GDM1 (cell line): ENCODE data around the gene FYN.

Source experiments
- DNase-seq: peaks from one replicate; lab custom pipeline; 2025; lab: John Stamatoyannopoulos, UW

FYN gene

GRCh38 chr6:111725446-111726112, 147.7 kb downstream of the FYN start:
- DNase-seq: no peak

- DNase-seq: no peak
Measured at GRCh38 chr6:111724505-111724904, 148.7 kb downstream of the FYN start.

GRCh38 chr6:111724039-111724438, 149.2 kb downstream of the FYN start:
- no peak for DNase-seq

GRCh38 chr6:111723412-111723970, 149.8 kb downstream of the FYN start:
- no peak for DNase-seq

GRCh38 chr6:111722179-111722731, 151.0 kb downstream of the FYN start:
- DNase-seq: no peak

GRCh38 chr6:111721753-111722154, 151.5 kb downstream of the FYN start:
- peak; percentile 25 for DNase-seq

- DNase-seq: no peak
Measured at GRCh38 chr6:111720931-111721496, 152.2 kb downstream of the FYN start.

GRCh38 chr6:111718990-111719389, 154.3 kb downstream of the FYN start:
- DNase-seq: no peak

GRCh38 chr6:111718326-111718725, 154.9 kb downstream of the FYN start:
- no peak for DNase-seq

GRCh38 chr6:111717621-111718020, 155.6 kb downstream of the FYN start:
- DNase-seq: no peak

- no peak for DNase-seq
Measured at GRCh38 chr6:111716325-111716724, 156.9 kb downstream of the FYN start.

GRCh38 chr6:111715321-111715720, 157.9 kb downstream of the FYN start:
- no peak for DNase-seq

GRCh38 chr6:111714416-111715270, 158.6 kb downstream of the FYN start:
- DNase-seq: no peak

- no peak for DNase-seq
Measured at GRCh38 chr6:111713811-111714210, 159.4 kb downstream of the FYN start.

- no peak for DNase-seq
Measured at GRCh38 chr6:111713236-111713635, 160.0 kb downstream of the FYN start.

GRCh38 chr6:111711984-111712752, 161.1 kb downstream of the FYN start:
- no peak for DNase-seq

GRCh38 chr6:111711476-111711875, 161.8 kb downstream of the FYN start:
- no peak for DNase-seq

GRCh38 chr6:111710911-111711310, 162.3 kb downstream of the FYN start:
- DNase-seq: no peak

GRCh38 chr6:111710439-111710838, 162.8 kb downstream of the FYN start:
- no peak for DNase-seq

GRCh38 chr6:111709615-111710398, 163.4 kb downstream of the FYN start:
- DNase-seq: peak; percentile 33

GRCh38 chr6:111709201-111709600, 164.1 kb downstream of the FYN start:
- DNase-seq: no peak
